Measurements from ENCODE around the gene DKK1. TPM values are rescaled to one million over a fixed set of nuclear protein-coding genes. Genes with fewer than 3 reads are reported as not detected.

Gene DKK1
- total RNA-seq, result not detected
- 0.18 TPM for polyA plus RNA-seq
- long read RNA-seq, donor 1, result 0 reads
- long read RNA-seq, donor 2, result 0 reads
- long read RNA-seq, donor 3, result 0 reads
- long read RNA-seq, donor 4, result 0 reads

- peak; percentile 75 to 76 for ATAC-seq
- Histone ChIP-seq H3K27ac (ENCODE audit: low read length) (no peak within 1 kb of the TSS), H3K27me3 (ENCODE audit: control insufficient read depth, insufficient read depth) (no peaks in the 10 kb centered on the region), H3K4me1 (ENCODE audit: control insufficient read depth, insufficient read depth, low read length) (no peaks in the 10 kb centered on the region), H3K9me3 (ENCODE audit: control insufficient read depth, low read length) (no peaks in the 10 kb centered on the region), H3K4me3 (ENCODE audit: low read length) (peak within 1 kb of the TSS; percentile 57)
- DNase-seq, result peak; percentile 35 to 78 (median 76)
- 2% methylated on average over 55 of the region's 55 CpGs for WGBS
- intact Hi-C loops (cut with DNase I), result loop anchor here in 2 of 4 donors (10.0 kb wide), 1 partner anchor 341 kb away; no protein-coding TSS in a partner anchor
Measured at GRCh38 chr10:52313933-52314821, at the start of gene DKK1. Gene DKK1, plus strand, starts transcription at chr10:52314281. Its CDS starts 154 bp downstream, at chr10:52314435.

GRCh38 chr10:52265131-52265926 is 48.8 kb upstream of the DKK1 start:
- ATAC-seq (no peak), DNase-seq (no peak)
- intact Hi-C loops (cut with DNase I), result no loop called here
- Histone ChIP-seq H3K4me3 (ENCODE audit: low read length) (no peak overlapping the region), H3K9me3 (ENCODE audit: control insufficient read depth, low read length) (no peaks in the 10 kb centered on the region), H3K4me1 (ENCODE audit: control insufficient read depth, insufficient read depth, low read length) (no peaks in the 10 kb centered on the region), H3K27ac (ENCODE audit: low read length) (no peak overlapping the region), H3K27me3 (ENCODE audit: control insufficient read depth, insufficient read depth) (no peaks in the 10 kb centered on the region)
- WGBS, result 81% methylated on average over 3 of the region's 3 CpGs

GRCh38 chr10:52266858-52267257 is 47.2 kb upstream of the DKK1 start:
- no peak for ATAC-seq
- Histone ChIP-seq H3K27ac (ENCODE audit: low read length) (no peak overlapping the region), H3K4me1 (ENCODE audit: control insufficient read depth, insufficient read depth, low read length) (no peaks in the 10 kb centered on the region), H3K4me3 (ENCODE audit: low read length) (no peak overlapping the region), H3K9me3 (ENCODE audit: control insufficient read depth, low read length) (no peaks in the 10 kb centered on the region), H3K27me3 (ENCODE audit: control insufficient read depth, insufficient read depth) (no peaks in the 10 kb centered on the region)
- DNase-seq, result no peak
- intact Hi-C loops (cut with DNase I), result no loop called here
- 65% methylated on average over 1 of the region's 1 CpG for WGBS

GRCh38 chr10:52268790-52269189 is 45.3 kb upstream of the DKK1 start:
- Histone ChIP-seq H3K4me1 (ENCODE audit: control insufficient read depth, insufficient read depth, low read length) (no peaks in the 10 kb centered on the region), H3K27me3 (ENCODE audit: control insufficient read depth, insufficient read depth) (no peaks in the 10 kb centered on the region), H3K9me3 (ENCODE audit: control insufficient read depth, low read length) (no peaks in the 10 kb centered on the region), H3K4me3 (ENCODE audit: low read length) (no peak overlapping the region), H3K27ac (ENCODE audit: low read length) (no peak overlapping the region)
- no peak for DNase-seq
- 92% methylated on average over 2 of the region's 2 CpGs for WGBS
- ATAC-seq, result no peak
- intact Hi-C loops (cut with DNase I), result no loop called here

- Histone ChIP-seq H3K4me1 (ENCODE audit: control insufficient read depth, insufficient read depth, low read length) (no peaks in the 10 kb centered on the region), H3K4me3 (ENCODE audit: low read length) (no peak overlapping the region), H3K9me3 (ENCODE audit: control insufficient read depth, low read length) (no peaks in the 10 kb centered on the region), H3K27ac (ENCODE audit: low read length) (no peak overlapping the region), H3K27me3 (ENCODE audit: control insufficient read depth, insufficient read depth) (no peaks in the 10 kb centered on the region)
- ATAC-seq (no peak), DNase-seq (no peak)
- WGBS, result 82% methylated on average over 4 of the region's 4 CpGs
- intact Hi-C loops (cut with DNase I), result no loop called here
Measured at GRCh38 chr10:52269233-52269632, 44.8 kb upstream of the DKK1 start.

- no peaks in the 10 kb centered on the region for H3K4me1 ChIP-seq (ENCODE audit: control insufficient read depth, insufficient read depth, low read length)
- DNase-seq (no peak), ATAC-seq (no peak)
- no peak overlapping the region for H3K4me3 ChIP-seq (ENCODE audit: low read length)
- 91% methylated on average over 2 of the region's 2 CpGs for WGBS
- intact Hi-C loops (cut with DNase I), result no loop called here
- H3K27ac ChIP-seq (ENCODE audit: low read length), result no peak overlapping the region
- H3K9me3 ChIP-seq (ENCODE audit: control insufficient read depth, low read length), result no peaks in the 10 kb centered on the region
- no peaks in the 10 kb centered on the region for H3K27me3 ChIP-seq (ENCODE audit: control insufficient read depth, insufficient read depth)
Measured at GRCh38 chr10:52276163-52276562, 37.9 kb upstream of the DKK1 start.

GRCh38 chr10:52276986-52277385 is 37.1 kb upstream of the DKK1 start:
- intact Hi-C loops (cut with DNase I), result no loop called here
- H3K27ac ChIP-seq (ENCODE audit: low read length), result no peak overlapping the region
- H3K4me1 ChIP-seq (ENCODE audit: control insufficient read depth, insufficient read depth, low read length), result no peaks in the 10 kb centered on the region
- no peak for DNase-seq
- no peaks in the 10 kb centered on the region for H3K27me3 ChIP-seq (ENCODE audit: control insufficient read depth, insufficient read depth)
- no peak for ATAC-seq
- WGBS, result 49% methylated on average over 1 of the region's 1 CpG
- no peaks in the 10 kb centered on the region for H3K9me3 ChIP-seq (ENCODE audit: control insufficient read depth, low read length)
- no peak overlapping the region for H3K4me3 ChIP-seq (ENCODE audit: low read length)

GRCh38 chr10:52279546-52279945 is 34.5 kb upstream of the DKK1 start:
- Histone ChIP-seq H3K27ac (ENCODE audit: low read length) (no peak overlapping the region), H3K4me1 (ENCODE audit: control insufficient read depth, insufficient read depth, low read length) (no peaks in the 10 kb centered on the region), H3K27me3 (ENCODE audit: control insufficient read depth, insufficient read depth) (no peaks in the 10 kb centered on the region), H3K9me3 (ENCODE audit: control insufficient read depth, low read length) (no peaks in the 10 kb centered on the region), H3K4me3 (ENCODE audit: low read length) (no peak overlapping the region)
- 38% methylated on average over 3 of the region's 3 CpGs for WGBS
- DNase-seq (no peak), ATAC-seq (no peak)
- intact Hi-C loops (cut with DNase I), result no loop called here

GRCh38 chr10:52280051-52280450 is 34.0 kb upstream of the DKK1 start:
- no peak overlapping the region for H3K27ac ChIP-seq (ENCODE audit: low read length)
- ATAC-seq, result no peak
- DNase-seq, result no peak
- no peaks in the 10 kb centered on the region for H3K9me3 ChIP-seq (ENCODE audit: control insufficient read depth, low read length)
- H3K4me3 ChIP-seq (ENCODE audit: low read length), result no peak overlapping the region
- whole genome bisulfite sequencing, result 51% methylated on average over 1 of the region's 1 CpG
- no peaks in the 10 kb centered on the region for H3K4me1 ChIP-seq (ENCODE audit: control insufficient read depth, insufficient read depth, low read length)
- intact Hi-C loops (cut with DNase I), result no loop called here
- H3K27me3 ChIP-seq (ENCODE audit: control insufficient read depth, insufficient read depth), result no peaks in the 10 kb centered on the region

GRCh38 chr10:52283174-52283573 is 30.9 kb upstream of the DKK1 start:
- Histone ChIP-seq H3K4me3 (ENCODE audit: low read length) (no peak overlapping the region), H3K27me3 (ENCODE audit: control insufficient read depth, insufficient read depth) (no peaks in the 10 kb centered on the region), H3K27ac (ENCODE audit: low read length) (no peak overlapping the region), H3K4me1 (ENCODE audit: control insufficient read depth, insufficient read depth, low read length) (no peaks in the 10 kb centered on the region), H3K9me3 (ENCODE audit: control insufficient read depth, low read length) (no peaks in the 10 kb centered on the region)
- WGBS, result 74% methylated on average over 2 of the region's 2 CpGs
- intact Hi-C loops (cut with DNase I), result no loop called here
- no peak for ATAC-seq
- no peak for DNase-seq

GRCh38 chr10:52284416-52285013 is 29.6 kb upstream of the DKK1 start:
- no peak for ATAC-seq
- intact Hi-C loops (cut with DNase I), result no loop called here
- Histone ChIP-seq H3K27ac (ENCODE audit: low read length) (no peak overlapping the region), H3K27me3 (ENCODE audit: control insufficient read depth, insufficient read depth) (no peaks in the 10 kb centered on the region), H3K9me3 (ENCODE audit: control insufficient read depth, low read length) (no peaks in the 10 kb centered on the region), H3K4me1 (ENCODE audit: control insufficient read depth, insufficient read depth, low read length) (no peaks in the 10 kb centered on the region), H3K4me3 (ENCODE audit: low read length) (no peak overlapping the region)
- 85% methylated on average over 2 of the region's 2 CpGs for WGBS
- DNase-seq, result no peak

Measured in right cardiac atrium (tissue), 5 donors.